ENCODE measurements around the gene GRB2.

GRCh38 chr17:75405365-75406221 lies at the start of gene GRB2:
- TF ChIP-seq CTCF (IDR thresholded peaks at IDR 0.05; ENCODE audit: poor library complexity) (no peak), EZH2 (IDR thresholded peaks at IDR 0.05; ENCODE audit: borderline replicate concordance) (no peak), EZH2phosphoT487 (IDR thresholded peaks at IDR 0.05; ENCODE audit: low read depth, severe bottlenecking, unreplicated experiment) (no peak)
